Endothelial cell of umbilical vein (primary cell): Measurements from ENCODE around the gene RYR1. TPM values are rescaled to one million over a fixed set of nuclear protein-coding genes. Genes with fewer than 3 reads are reported as not detected.

Experiments
- BruUV-seq: library from RNA; stranded (reverse); fragments of 400-500 nt; replicated peaks from 2 replicates; lab custom pipeline; 2021; lab: Mats Ljungman, UMichigan
- CTCF ChIA-PET: fragments of 300-600, 350-600 bp; sonication (Branson Sonifier 250); formaldehyde crosslinking; loops from one replicate; lab custom pipeline; 2021; ENCODE audit warnings: antibody characterized with exemption, inconsistent platforms; lab: Charles Lee
- POLR2A ChIA-PET: fragments of 300-600, 350-600 bp; sonication (Branson Sonifier 250); formaldehyde crosslinking; loops from one replicate; lab custom pipeline; 2021; ENCODE audit warnings: antibody characterized with exemption, inconsistent platforms; lab: Charles Lee
- DNase-seq: peaks from one replicate; pipeline ENCODE4 v3.0.0-alpha.2; 2011; ENCODE audit warnings: low read depth, low spot score
- FAIRE-seq: peaks from 2 replicates; lab custom pipeline; 2011; peaks lifted over from hg19 to GRCh38; lab: Jason Lieb, UNC
- H2AFZ ChIP-seq: 2 replicates; pipeline ENCODE4 v1.6.0; 2012; ENCODE audit warnings: low read depth, low read length, control low read depth, inconsistent platforms
- H3K27ac ChIP-seq: 2 replicates; pipeline ENCODE4 v1.5.1; 2011; ENCODE audit warnings: low read depth, mild to moderate bottlenecking, control low read depth, low read length, moderate library complexity; ENCODE audit not compliant: insufficient read depth
- H3K27me3 ChIP-seq, 2 experiments: 2 replicates each; pipeline versions ENCODE4 v1.6.0 to v1.6.1; 2011; ENCODE audit warnings: low read length in 2 of 2, mixed read lengths in 1 of 2; ENCODE audit not compliant: control insufficient read depth in 2 of 2, insufficient read depth in 2 of 2
- H3K36me3 ChIP-seq, 2 experiments: 2 replicates in 1 of 2; 3 replicates in 1 of 2; pipeline ENCODE4 v1.5.1; 2011; ENCODE audit warnings: low read length in 2 of 2, mild to moderate bottlenecking in 1 of 2, moderate library complexity in 1 of 2; ENCODE audit not compliant: control insufficient read depth in 2 of 2, insufficient read depth in 2 of 2; ENCODE audit errors: extremely low read depth in 1 of 2
- H3K4me1 ChIP-seq: 3 replicates; pipeline ENCODE4 v1.5.1; 2011; ENCODE audit warnings: mild to moderate bottlenecking, low read length; ENCODE audit not compliant: control insufficient read depth, insufficient read depth; ENCODE audit errors: extremely low read depth
- H3K4me2 ChIP-seq: 2 replicates; pipeline ENCODE4 v1.6.1; 2011; ENCODE audit warnings: low read length, control low read depth, mixed read lengths; ENCODE audit not compliant: insufficient read depth
- H3K4me3 ChIP-seq, 3 experiments: fragments of 200-600 bp in 1 of 3; sonication (generic), shearing (Covaris generic) in 1 of 3; replicated peaks in 1 of 3; 2 replicates each; pipeline ENCODE4 v1.5.1; 2011 to 2016; ENCODE audit warnings: control low read depth in 3 of 3, low read length in 3 of 3, mild to moderate bottlenecking in 2 of 3, inconsistent platforms in 1 of 3, low read depth in 1 of 3, moderate library complexity in 1 of 3; ENCODE audit not compliant: insufficient read depth in 1 of 3
- H3K79me2 ChIP-seq: 2 replicates; pipeline ENCODE4 v1.6.0; 2012; ENCODE audit warnings: low read length, inconsistent platforms; ENCODE audit not compliant: control insufficient read depth, insufficient read depth
- H3K9ac ChIP-seq: replicated peaks from 2 replicates; pipeline ENCODE3; 2011; ENCODE audit warnings: low read length, control low read depth; ENCODE audit not compliant: insufficient read depth; ENCODE audit errors: extremely low read depth
- H3K9me1 ChIP-seq: replicated peaks from 3 replicates; pipeline ENCODE4 v1.6.0; 2011; ENCODE audit warnings: mild to moderate bottlenecking, low read length; ENCODE audit not compliant: control insufficient read depth, insufficient read depth; ENCODE audit errors: extremely low read depth
- H3K9me3 ChIP-seq: replicated peaks from 2 replicates; pipeline ENCODE4 v1.5.1; 2012; ENCODE audit warnings: low read length, inconsistent platforms; ENCODE audit not compliant: control insufficient read depth, insufficient read depth
- H4K20me1 ChIP-seq: replicated peaks from 2 replicates; pipeline ENCODE3; 2011; ENCODE audit warnings: mild to moderate bottlenecking, low read length; ENCODE audit not compliant: control insufficient read depth, insufficient read depth; ENCODE audit errors: extremely low read depth
- CTCF ChIP-seq, 2 donors: IDR thresholded peaks; 1 replicate in 1 of 2; 2 replicates in 1 of 2; pipeline ENCODE4 v1.5.1; 2011; ENCODE audit warnings: low read length in 2 of 2, mild to moderate bottlenecking in 2 of 2, moderate library complexity in 2 of 2, control low read depth in 1 of 2, inconsistent platforms in 1 of 2, low read depth in 1 of 2; ENCODE audit not compliant: insufficient read depth in 1 of 2; ENCODE audit errors: extremely low read depth in 1 of 2
- EZH2 ChIP-seq: IDR thresholded peaks from 2 replicates; pipeline ENCODE4 v1.6.1; 2012; ENCODE audit warnings: borderline replicate concordance, low read depth, mild to moderate bottlenecking, moderate library complexity, low read length, inconsistent platforms; ENCODE audit not compliant: severe bottlenecking
- FOS ChIP-seq: IDR thresholded peaks from 2 replicates; pipeline ENCODE4 v1.6.1; 2011; ENCODE audit warnings: mild to moderate bottlenecking, low read length, moderate library complexity, borderline replicate concordance; ENCODE audit not compliant: insufficient read depth
- GATA2 ChIP-seq: IDR thresholded peaks from 2 replicates; pipeline ENCODE4 v1.7.0; 2011; ENCODE audit warnings: low read depth, mild to moderate bottlenecking, moderate library complexity, mixed read lengths, low read length; ENCODE audit not compliant: insufficient read length, insufficient read depth
- JUN ChIP-seq: IDR thresholded peaks from 2 replicates; pipeline ENCODE4 v1.6.1; 2011; ENCODE audit warnings: borderline replicate concordance, low read depth; ENCODE audit not compliant: insufficient read length, insufficient read depth
- MAX ChIP-seq: IDR thresholded peaks from 2 replicates; pipeline ENCODE4 v1.6.1; 2011; ENCODE audit not compliant: insufficient read depth, insufficient read length
- MYC ChIP-seq: IDR thresholded peaks from one replicate; pipeline ENCODE4 v1.6.1; 2011; ENCODE audit warnings: mild to moderate bottlenecking, low read depth, low read length
- POLR2A ChIP-seq: IDR thresholded peaks from 2 replicates; pipeline ENCODE4 v1.6.1; 2012; ENCODE audit warnings: low read depth, mild to moderate bottlenecking, control low read depth, low read length
- POLR2AphosphoS5 ChIP-seq: IDR thresholded peaks from 2 replicates; pipeline ENCODE4 v1.6.1; 2012; ENCODE audit warnings: low read depth, mild to moderate bottlenecking, control low read depth, low read length, moderate library complexity; ENCODE audit not compliant: insufficient read depth
- dilution Hi-C: fragments of 300-500 bp; cut with MboI; formaldehyde crosslinking; loops from one replicate; pipeline ENCODE4 v1.15.0; 2019; ENCODE audit warnings: low sequenced_read_pairs; ENCODE audit not compliant: extremely low pct_ligation_motif_present
- intact Hi-C: fragments of 100-400 bp; cut with micrococcal nuclease; formaldehyde crosslinking; loops from one replicate; pipeline ENCODE4 v1.10.0; 2022
- polyA plus RNA-seq, 4 experiments: library from polyadenylated mRNA; depleted of rRNA in 3 of 4; stranded (reverse) in 3 of 4; unstranded in 1 of 4; fragments of >200 nt; gene quantifications; 2 replicates each; pipeline versions ENCODE4 v1.2.1 to v1.2.3, GENCODE V29; 2011 to 2012; ENCODE audit warnings: missing spikeins in 1 of 4
- total RNA-seq: library from RNA; stranded (reverse); gene quantifications from 2 replicates; pipeline ENCODE4 v1.2.3, GENCODE V29; 2021

Gene RYR1
- total and polyA plus RNA-seq, 2 donors (not counting 3 experiments of a cell fraction or from before 2014, with no cell fraction given) = under 0.01 to 0.02 TPM

GRCh38 chr19:38569368-38569983 lies 136.0 kb downstream of the RYR1 start:
- DNase-seq (no peak), FAIRE-seq (no peak)
- H3K27ac ChIP-seq = no peak overlapping the region
- POLR2A ChIA-PET = no interaction called here
- H3K79me2 ChIP-seq = no peaks in the 10 kb centered on the region
- no peak overlapping the region for H3K9ac ChIP-seq
- no peaks in the 10 kb centered on the region for H4K20me1 ChIP-seq
- TF ChIP-seq MAX (no peak), FOS (no peak), POLR2AphosphoS5 (no peak), JUN (no peak), EZH2 (no peak), POLR2A (no peak), GATA2 (no peak), MYC (no peak), CTCF (IDR thresholded peaks at IDR 0.05; ENCODE audit: extremely low read depth in 1 of 2, insufficient read depth in 1 of 2, low read depth in 1 of 2, low read length in 2 of 2) (no peak)
- peaks cover 2 to 6% of the 10 kb centered on the region in 2 experiments for H3K27me3 ChIP-seq
- H3K9me3 ChIP-seq = no peaks in the 10 kb centered on the region
- H3K36me3 ChIP-seq = no peaks in the 10 kb centered on the region
- no peak overlapping the region for H2AFZ ChIP-seq
- no peaks in the 10 kb centered on the region for H3K9me1 ChIP-seq
- H3K4me1 ChIP-seq = no peaks in the 10 kb centered on the region
- dilution Hi-C loops (no loop called here), intact Hi-C loops (no loop called here)
- BruUV-seq = no TSS peak
- CTCF ChIA-PET = interaction anchor here (1.0 kb wide), 1 partner anchor 10 kb away, joined by 3 read pairs; no protein-coding TSS in a partner anchor
- H3K4me2 ChIP-seq = no peak overlapping the region
- H3K4me3 ChIP-seq = no peak overlapping the region
